Liver (tissue), 3 donors: ENCODE data around the gene KIAA0586.

Experiments used
- CTCF ChIP-seq: fragments of 150-350 bp; IDR thresholded peaks from 2 replicates; pipeline ENCODE4 v1.5.1; 2017; ENCODE audit warnings: improper control_type of control experiment, low read depth, low read length; ENCODE audit not compliant: missing input control
- FOXA1 ChIP-seq: IDR thresholded peaks from 2 replicates; pipeline ENCODE4 v1.6.1; 2016; ENCODE audit warnings: antibody characterized with exemption
- GABPA ChIP-seq, 2 donors: IDR thresholded peaks in 1 of 2; conservative IDR thresholded peaks in 1 of 2; 2 replicates each; pipeline ENCODE4 v1.6.1; 2016; ENCODE audit warnings: antibody characterized with exemption in 2 of 2, mild to moderate bottlenecking in 1 of 2, moderate library complexity in 1 of 2
- MAX ChIP-seq: IDR thresholded peaks from 2 replicates; pipeline ENCODE4 v1.6.1; 2016; ENCODE audit warnings: antibody characterized with exemption
- RAD21 ChIP-seq, 2 donors: IDR thresholded peaks; 2 replicates each; pipeline ENCODE4 v1.6.1; 2016; ENCODE audit warnings: antibody characterized with exemption in 2 of 2, mild to moderate bottlenecking in 2 of 2
- REST ChIP-seq: IDR thresholded peaks from 2 replicates; pipeline ENCODE4 v1.6.1; 2016; ENCODE audit warnings: antibody characterized with exemption, mild to moderate bottlenecking
- RXRA ChIP-seq, 2 donors: IDR thresholded peaks; 2 replicates each; pipeline ENCODE4 v1.6.1; 2017 to 2018; ENCODE audit warnings: antibody characterized with exemption in 2 of 2, mild to moderate bottlenecking in 1 of 2
- SP1 ChIP-seq: IDR thresholded peaks from 2 replicates; pipeline ENCODE4 v1.6.1; 2018; ENCODE audit warnings: antibody characterized with exemption, mild to moderate bottlenecking
- TAF1 ChIP-seq: conservative IDR thresholded peaks from 2 replicates; pipeline ENCODE4 v1.6.1; 2016; ENCODE audit warnings: antibody characterized with exemption, mild to moderate bottlenecking
- YY1 ChIP-seq: IDR thresholded peaks from 2 replicates; pipeline ENCODE4 v1.6.1; 2016; ENCODE audit warnings: antibody characterized with exemption, mild to moderate bottlenecking
- ZBTB33 ChIP-seq: IDR thresholded peaks from 2 replicates; pipeline ENCODE4 v1.6.1; 2016; ENCODE audit warnings: antibody characterized with exemption
- donor health status: healthy.
- donor health status: healthy.

- TF ChIP-seq CTCF (no peak), TAF1 (no peak), SP1 (no peak), YY1 (no peak), MAX (no peak), RAD21 (IDR thresholded peaks at IDR 0.05) (no peak), GABPA (IDR thresholded peaks at IDR 0.05 in 1 of 2, conservative IDR thresholded peaks at IDR 0.05 in 1 of 2) (no peak), ZBTB33 (no peak), REST (no peak), RXRA (IDR thresholded peaks at IDR 0.05) (no peak), FOXA1 (no peak)
Measured at GRCh38 chr14:58488550-58488949, 61.0 kb downstream of the KIAA0586 start.
